ENCODE data around the gene FNTB. TPM values are rescaled to one million over a fixed set of nuclear protein-coding genes. Genes with fewer than 3 reads are reported as not detected.

Gene FNTB

GRCh38 chr14:65109357-65109756, 122.7 kb downstream of the FNTB start:
- no peak overlapping the region for H3K23ac ChIP-seq (ENCODE audit: low read depth, low read length, poor library complexity)
- no peaks in the 10 kb centered on the region for H3K4me1 ChIP-seq (ENCODE audit: control insufficient read depth in 2 of 2, insufficient read depth in 1 of 2, low read depth in 1 of 2, low read length in 2 of 2)
- no peak overlapping the region for H2AK5ac ChIP-seq (ENCODE audit: low read depth, low read length)
- H4K91ac ChIP-seq (ENCODE audit: low read depth, low read length, poor library complexity): no peak overlapping the region
- DNase-seq (ENCODE audit: low spot score): no peak
- H3K4me2 ChIP-seq (ENCODE audit: insufficient read depth, low read length, poor library complexity, severe bottlenecking): no peak overlapping the region
- no peak overlapping the region for H2AFZ ChIP-seq (ENCODE audit: low read length)
- H2BK5ac ChIP-seq (ENCODE audit: low read length): no peak overlapping the region
- no peak overlapping the region for H3K4me3 ChIP-seq (ENCODE audit: low read length in 2 of 2)
- peaks cover 0 to 9% (median 2%) of the 10 kb centered on the region in 3 experiments for H3K27me3 ChIP-seq (ENCODE audit: control insufficient read depth in 3 of 3, insufficient read depth in 3 of 3, low read depth in 1 of 3, low read length in 3 of 3)
- H3K36me3 ChIP-seq (replicated peaks in 1 of 2; ENCODE audit: control insufficient read depth in 2 of 2, insufficient read depth in 2 of 2, low read length in 2 of 2): no peaks in the 10 kb centered on the region
- no peaks in the 10 kb centered on the region for H3K79me1 ChIP-seq (ENCODE audit: low read depth, low read length)
- H4K8ac ChIP-seq (ENCODE audit: low read depth, low read length): no peak overlapping the region
- H2BK120ac ChIP-seq (ENCODE audit: low read depth, low read length): no peak overlapping the region
- no peak overlapping the region for H2BK15ac ChIP-seq (ENCODE audit: low read length)
- no peak overlapping the region for H3K9ac ChIP-seq (ENCODE audit: low read depth, low read length, poor library complexity)
- no peak overlapping the region for H3K4ac ChIP-seq (ENCODE audit: low read length)
- H3K9me3 ChIP-seq (replicated peaks in 1 of 2; ENCODE audit: control insufficient read depth in 2 of 2, insufficient read depth in 1 of 2, low read depth in 1 of 2, low read length in 2 of 2): no peaks in the 10 kb centered on the region
- H3K27ac ChIP-seq (replicated peaks; ENCODE audit: low read length): no peak overlapping the region
- H2BK12ac ChIP-seq (ENCODE audit: low read length): no peak overlapping the region
- H3K14ac ChIP-seq (ENCODE audit: low read length): no peak overlapping the region
- WGBS, 2 donors (ENCODE audit: extremely low coverage in 2 of 2, insufficient read length in 2 of 2, insufficient replicate concordance in 1 of 2): no CpG with 5 or more reads among the region's 4 CpGs
- H3K18ac ChIP-seq (ENCODE audit: low read length): no peak overlapping the region

GRCh38 chr14:65110525-65110924, 123.8 kb downstream of the FNTB start:
- H3K4ac ChIP-seq (ENCODE audit: low read length): no peak overlapping the region
- no peak overlapping the region for H4K91ac ChIP-seq (ENCODE audit: low read depth, low read length, poor library complexity)

More at GRCh38 chr14:65110525-65110924, 123.8 kb downstream of the FNTB start:
- no peaks in the 10 kb centered on the region for H3K36me3 ChIP-seq (replicated peaks in 1 of 2; ENCODE audit: control insufficient read depth in 2 of 2, insufficient read depth in 2 of 2, low read length in 2 of 2)
- H3K14ac ChIP-seq (ENCODE audit: low read length): no peak overlapping the region
- no peak for DNase-seq (ENCODE audit: low spot score)
- no peak overlapping the region for H2BK15ac ChIP-seq (ENCODE audit: low read length)
- H3K4me2 ChIP-seq (ENCODE audit: insufficient read depth, low read length, poor library complexity, severe bottlenecking): no peak overlapping the region
- H4K8ac ChIP-seq (ENCODE audit: low read depth, low read length): no peak overlapping the region
- H3K9me3 ChIP-seq (replicated peaks in 1 of 2; ENCODE audit: control insufficient read depth in 2 of 2, insufficient read depth in 1 of 2, low read depth in 1 of 2, low read length in 2 of 2): no peaks in the 10 kb centered on the region
- no peak overlapping the region for H2AFZ ChIP-seq (ENCODE audit: low read length)
- no CpG with 5 or more reads among the region's 5 CpGs for WGBS, 2 donors (ENCODE audit: extremely low coverage in 2 of 2, insufficient read length in 2 of 2, insufficient replicate concordance in 1 of 2)
- no peaks in the 10 kb centered on the region for H3K79me1 ChIP-seq (ENCODE audit: low read depth, low read length)
- H3K4me3 ChIP-seq (ENCODE audit: low read length in 2 of 2): no peak overlapping the region
- peaks cover 0 to 9% (median 0%) of the 10 kb centered on the region in 3 experiments for H3K27me3 ChIP-seq (ENCODE audit: control insufficient read depth in 3 of 3, insufficient read depth in 3 of 3, low read depth in 1 of 3, low read length in 3 of 3)
- no peak overlapping the region for H2BK12ac ChIP-seq (ENCODE audit: low read length)
- H3K18ac ChIP-seq (ENCODE audit: low read length): no peak overlapping the region
- H3K9ac ChIP-seq (ENCODE audit: low read depth, low read length, poor library complexity): no peak overlapping the region
- H2BK120ac ChIP-seq (ENCODE audit: low read depth, low read length): no peak overlapping the region
- no peak overlapping the region for H2BK5ac ChIP-seq (ENCODE audit: low read length)
- H2AK5ac ChIP-seq (ENCODE audit: low read depth, low read length): no peak overlapping the region
- H3K4me1 ChIP-seq (ENCODE audit: control insufficient read depth in 2 of 2, insufficient read depth in 1 of 2, low read depth in 1 of 2, low read length in 2 of 2): no peaks in the 10 kb centered on the region
- H3K23ac ChIP-seq (ENCODE audit: low read depth, low read length, poor library complexity): no peak overlapping the region
- H3K27ac ChIP-seq (replicated peaks; ENCODE audit: low read length): no peak overlapping the region

Small RNA genes lying within 50 kb of the gene (small RNA-seq; reads per million reads assigned to genes)
- not detected for gene MIR4706 (ENCODE audit: insufficient read depth)
